Measurements from ENCODE around the gene DRC7.

DNA sequence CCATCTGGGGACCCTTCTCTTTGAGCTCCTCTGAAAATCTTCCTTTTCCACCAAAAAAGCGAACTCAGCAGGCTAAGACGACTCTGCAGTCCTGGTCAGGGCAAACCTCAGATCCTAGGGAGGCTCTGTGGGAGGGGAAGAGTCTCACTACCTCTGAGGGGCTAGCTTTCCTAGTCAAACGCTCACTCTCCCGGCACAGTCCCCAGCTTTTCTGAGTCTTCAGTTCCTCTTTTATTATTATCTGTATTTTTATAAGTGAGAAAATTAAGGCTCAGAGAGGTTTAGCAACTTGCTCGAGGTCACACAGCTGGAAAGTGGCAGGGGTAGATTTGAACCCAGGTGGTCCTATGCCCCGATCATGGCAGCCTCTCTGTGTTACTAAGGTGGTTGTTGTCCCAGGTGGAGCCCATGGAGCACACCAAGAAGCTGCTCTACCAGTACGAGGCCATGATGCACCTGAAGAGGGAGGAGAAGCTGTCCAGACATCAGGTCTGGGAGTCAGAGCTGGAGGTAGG is 31.9 kb downstream of the DRC7 start:
- TF ChIP-seq POLR2AphosphoS5 (IDR thresholded peaks at IDR 0.05) (no peak), EZH2 (IDR thresholded peaks at IDR 0.05; ENCODE audit: borderline replicate concordance, insufficient read depth, low read length, poor library complexity, severe bottlenecking) (no peak)

Measured in neural cell (in vitro differentiated cells).